Right lobe of liver (tissue), 4 donors: ENCODE results near the gene SNX6.

ENCODE experiments used
- CTCF ChIP-seq, 4 donors: fragments of 200-600 bp in 3 of 4; fragments of 450-650 bp in 1 of 4; IDR thresholded peaks; one replicate each; pipeline versions ENCODE4 v1.5.1 to v1.8.0; 2016 to 2022; ENCODE audit warnings: antibody characterized with exemption in 4 of 4, mild to moderate bottlenecking in 2 of 4
- POLR2A ChIP-seq: fragments of 450-650 bp; IDR thresholded peaks from one replicate; pipeline ENCODE4 v1.6.1; 2017; ENCODE audit warnings: antibody characterized with exemption, mild to moderate bottlenecking
- donor health status: DM: no; HTN: no; CAD: no.
- donor health status: DM: no; HTN: no; CAD: no.
- donor health status: DM: no; HTN: yes; CAD: no.

GRCh38 chr14:34614638-34615037 lies 15.3 kb downstream of the SNX6 start:
- no peak for TF ChIP-seq CTCF (IDR thresholded peaks at IDR 0.05)
- no peak for TF ChIP-seq POLR2A
